RWPE2 (cell line): ENCODE measurements around the gene SLC25A5.

ENCODE experiments used
- ATAC-seq: fragments of 200-7000 bp; cut with Tn5 transposase; 3 replicates; pipeline ENCODE4 v1.9.1; 2021; ENCODE audit warnings: low read depth
- DNase-seq: peaks from one replicate; pipeline ENCODE4 v3.0.0-alpha.2; 2020; ENCODE audit warnings: low spot score
- H3K27ac ChIP-seq: fragments of 450-650 bp; 2 replicates; pipeline ENCODE4 v1.5.1; 2017; ENCODE audit warnings: mild to moderate bottlenecking; ENCODE audit not compliant: poor library complexity, severe bottlenecking
- H3K27me3 ChIP-seq: fragments of 250-450 bp; sonication (Bioruptor Pico); 2 replicates; pipeline ENCODE4 v1.5.1; 2021; ENCODE audit warnings: mild to moderate bottlenecking, moderate library complexity; ENCODE audit not compliant: insufficient read depth, poor library complexity, severe bottlenecking
- H3K36me3 ChIP-seq: fragments of 250-450 bp; sonication (Bioruptor Pico); 2 replicates; pipeline ENCODE4 v1.5.1; 2020; ENCODE audit warnings: low read depth, mild to moderate bottlenecking, moderate library complexity
- H3K4me1 ChIP-seq: fragments of 250-450 bp; sonication (Bioruptor Pico); 2 replicates; pipeline ENCODE4 v1.5.1; 2021; ENCODE audit warnings: mild to moderate bottlenecking, moderate library complexity; ENCODE audit not compliant: insufficient read depth, poor library complexity, severe bottlenecking
- H3K4me3 ChIP-seq: fragments of 250-450 bp; sonication (Bioruptor Pico); 2 replicates; pipeline ENCODE4 v1.5.1; 2021; ENCODE audit warnings: mild to moderate bottlenecking, moderate library complexity; ENCODE audit not compliant: severe bottlenecking
- H3K9me3 ChIP-seq: fragments of 250-450 bp; sonication (Bioruptor Pico); 2 replicates; pipeline ENCODE4 v1.5.1; 2021; ENCODE audit warnings: mild to moderate bottlenecking, moderate library complexity; ENCODE audit not compliant: severe bottlenecking
- TF ChIP-seq, protein P1 (sequence below): fragments of 450-650 bp; IDR thresholded peaks from one replicate; pipeline ENCODE4 v1.5.1; 2017; ENCODE audit warnings: mild to moderate bottlenecking, moderate library complexity; ENCODE audit not compliant: poor library complexity, severe bottlenecking

SLC25A5 gene

DNA sequence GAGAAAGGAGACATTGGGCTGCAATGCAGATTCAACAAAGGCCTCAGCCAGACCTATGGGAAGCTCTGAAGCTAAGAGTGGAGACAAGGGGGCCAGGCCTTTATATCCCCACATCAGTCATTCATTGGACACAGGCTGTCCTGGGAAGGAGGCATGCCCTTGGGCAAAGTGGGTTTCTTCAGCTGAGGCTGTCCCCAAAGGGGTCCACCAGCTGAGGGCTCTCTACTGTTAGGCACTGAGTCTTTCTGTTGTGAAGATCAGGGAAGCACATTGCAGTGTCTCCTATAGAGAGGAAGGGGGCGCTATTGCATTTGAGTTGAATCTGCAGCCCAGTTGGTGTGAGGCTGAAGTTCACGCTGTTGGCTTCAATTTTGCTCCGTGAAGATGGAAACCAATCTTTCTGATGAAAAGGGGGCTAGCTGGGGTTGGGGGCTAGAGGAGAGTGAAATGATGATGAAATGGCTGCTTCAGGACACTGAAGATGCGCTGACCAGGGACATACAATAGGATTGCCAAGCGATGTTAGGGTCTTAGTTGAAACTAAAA is 48.0 kb downstream of the SLC25A5 start:
- H3K9me3 ChIP-seq: no peaks in the 10 kb centered on the region
- no peak overlapping the region for H3K4me3 ChIP-seq
- DNase-seq: no peak
- H3K27ac ChIP-seq: no peak overlapping the region
- peak; percentile 67 for ATAC-seq
- H3K4me1 ChIP-seq: no peaks in the 10 kb centered on the region
- H3K36me3 ChIP-seq: no peaks in the 10 kb centered on the region
- TF ChIP-seq, protein P1, sequence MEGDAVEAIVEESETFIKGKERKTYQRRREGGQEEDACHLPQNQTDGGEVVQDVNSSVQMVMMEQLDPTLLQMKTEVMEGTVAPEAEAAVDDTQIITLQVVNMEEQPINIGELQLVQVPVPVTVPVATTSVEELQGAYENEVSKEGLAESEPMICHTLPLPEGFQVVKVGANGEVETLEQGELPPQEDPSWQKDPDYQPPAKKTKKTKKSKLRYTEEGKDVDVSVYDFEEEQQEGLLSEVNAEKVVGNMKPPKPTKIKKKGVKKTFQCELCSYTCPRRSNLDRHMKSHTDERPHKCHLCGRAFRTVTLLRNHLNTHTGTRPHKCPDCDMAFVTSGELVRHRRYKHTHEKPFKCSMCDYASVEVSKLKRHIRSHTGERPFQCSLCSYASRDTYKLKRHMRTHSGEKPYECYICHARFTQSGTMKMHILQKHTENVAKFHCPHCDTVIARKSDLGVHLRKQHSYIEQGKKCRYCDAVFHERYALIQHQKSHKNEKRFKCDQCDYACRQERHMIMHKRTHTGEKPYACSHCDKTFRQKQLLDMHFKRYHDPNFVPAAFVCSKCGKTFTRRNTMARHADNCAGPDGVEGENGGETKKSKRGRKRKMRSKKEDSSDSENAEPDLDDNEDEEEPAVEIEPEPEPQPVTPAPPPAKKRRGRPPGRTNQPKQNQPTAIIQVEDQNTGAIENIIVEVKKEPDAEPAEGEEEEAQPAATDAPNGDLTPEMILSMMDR: peak; percentile 72
- H3K27me3 ChIP-seq: no peaks in the 10 kb centered on the region

DNA sequence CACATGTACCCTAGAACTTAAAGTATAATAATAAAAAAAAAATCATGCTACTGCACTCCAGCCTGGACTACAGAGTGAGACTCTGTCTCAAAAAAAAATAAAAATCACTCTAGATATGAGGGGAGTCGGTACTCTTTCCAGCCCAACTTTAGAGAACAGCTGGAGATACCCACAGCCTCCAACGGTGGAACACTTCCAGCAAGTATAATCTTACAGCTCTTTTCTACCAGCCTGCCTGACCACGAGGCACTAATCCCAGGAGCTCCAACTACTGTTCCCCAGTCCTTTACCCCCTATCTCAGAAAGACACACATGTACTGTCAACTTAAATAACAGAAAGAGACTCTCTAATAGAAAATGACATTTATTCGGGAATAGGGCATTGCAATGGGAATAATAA is 50.1 kb downstream of the SLC25A5 start:
- no peak for DNase-seq
- no peak overlapping the region for H3K27ac ChIP-seq
- TF ChIP-seq, protein P1: no peak
- no peak for ATAC-seq
- H3K9me3 ChIP-seq: no peaks in the 10 kb centered on the region
- no peaks in the 10 kb centered on the region for H3K4me1 ChIP-seq
- no peak overlapping the region for H3K4me3 ChIP-seq
- H3K27me3 ChIP-seq: no peaks in the 10 kb centered on the region
- H3K36me3 ChIP-seq: no peaks in the 10 kb centered on the region
